ENCODE results near the gene CNTN1.

GRCh38 chr12:41018010-41018409, 325.8 kb downstream of the CNTN1 start:
- TF ChIP-seq CTCF (IDR thresholded peaks at IDR 0.05) (no peak), POLR2A (IDR thresholded peaks at IDR 0.05; ENCODE audit: low read depth) (no peak), POLR2AphosphoS5 (IDR thresholded peaks at IDR 0.05) (no peak)
